Measurements from ENCODE around the gene EFHC1. TPM values are rescaled to one million over a fixed set of nuclear protein-coding genes. Genes with fewer than 3 reads are reported as not detected.
A peak's percentile ranks its signal among the peaks of the same experiment; 100 is the strongest.

EFHC1 gene
- total and polyA plus RNA-seq, 2 of the 13 experiments (the other 11 are each of a cell fraction or from before 2014, with no cell fraction given), result 23.4 to 29.5 TPM

GRCh38 chr6:52371656-52372191, 48.4 kb upstream of the EFHC1 start (continued):
- no peak for TF ChIP-seq CEBPZ (IDR thresholded peaks at IDR 0.05; ENCODE audit: low read length)
- no peak for TF ChIP-seq SIN3A (IDR thresholded peaks at IDR 0.05; ENCODE audit: borderline replicate concordance, low read depth, low read length)
- TF ChIP-seq ZNF788 (CRISPR knock-in tag; IDR thresholded peaks at IDR 0.05; ENCODE audit: borderline replicate concordance), result no peak
- TF ChIP-seq ZNF143 (CRISPR knock-in tag; IDR thresholded peaks at IDR 0.05), result no peak
- TF ChIP-seq TEAD3 (CRISPR knock-in tag; optimal IDR thresholded peaks at IDR 0.05; ENCODE audit: borderline replicate concordance), result peak; percentile 80
- no peak for TF ChIP-seq DDIT3 (CRISPR knock-in tag; IDR thresholded peaks at IDR 0.05)
- TF ChIP-seq KLF13 (CRISPR knock-in tag; IDR thresholded peaks at IDR 0.05), result no peak
- no peak for TF ChIP-seq TCF7L2 (IDR thresholded peaks at IDR 0.05; ENCODE audit: low read depth, low read length)
- TF ChIP-seq ZNF354B (CRISPR knock-in tag; IDR thresholded peaks at IDR 0.05), result no peak
- TF ChIP-seq GTF3A (CRISPR knock-in tag; conservative IDR thresholded peaks at IDR 0.05), result no peak
- TF ChIP-seq IRF9 (CRISPR knock-in tag; IDR thresholded peaks at IDR 0.05; ENCODE audit: borderline replicate concordance), result no peak
- TF ChIP-seq NR2F6 (IDR thresholded peaks at IDR 0.05), result peak; percentile 56; the same call in 1 of the 2 replicates
- TF ChIP-seq NR2F6 (CRISPR knock-in tag; IDR thresholded peaks at IDR 0.05), result peak; percentile 63; the same call in 1 of the 2 replicates
- TF ChIP-seq PLSCR1 (CRISPR knock-in tag; IDR thresholded peaks at IDR 0.05; ENCODE audit: borderline replicate concordance), result no peak
- TF ChIP-seq MAFF (IDR thresholded peaks at IDR 0.05; ENCODE audit: low read depth, low read length), result no peak
- no peak for TF ChIP-seq POLR2A (IDR thresholded peaks at IDR 0.05; ENCODE audit: insufficient read depth in 1 of 2, low read depth in 2 of 2, low read length in 2 of 2)
- TF ChIP-seq ZNF615 (CRISPR knock-in tag; IDR thresholded peaks at IDR 0.05; ENCODE audit: borderline replicate concordance), result no peak
- no peak for TF ChIP-seq FOXM1 (CRISPR knock-in tag; IDR thresholded peaks at IDR 0.05)
- TF ChIP-seq PHF21A (CRISPR knock-in tag; IDR thresholded peaks at IDR 0.05), result peak; percentile 37; the same call in 1 of the 2 replicates
- no peak for TF ChIP-seq ZNF740 (CRISPR knock-in tag; IDR thresholded peaks at IDR 0.05)
- TF ChIP-seq SMARCE1 (IDR thresholded peaks at IDR 0.05; ENCODE audit: borderline replicate concordance), result no peak
- no peak for TF ChIP-seq MATR3 (CRISPR knock-in tag; IDR thresholded peaks at IDR 0.05)
- TF ChIP-seq PATZ1 (CRISPR knock-in tag; IDR thresholded peaks at IDR 0.05), result 0 out of 2 replicates have a peak, but pooled peaks have one; percentile 52
